Subcutaneous abdominal adipose tissue (tissue), 5 donors: ENCODE results near the gene EFL1.

Experiments
- H3K27ac ChIP-seq: one replicate; pipeline ENCODE4 v1.7.0; 2013; ENCODE audit warnings: low read depth, mild to moderate bottlenecking, inconsistent platforms, low read length, moderate library complexity
- H3K27me3 ChIP-seq, 5 donors: one replicate each; pipeline ENCODE4 v1.7.0; 2013; ENCODE audit warnings: low read length in 5 of 5, inconsistent platforms in 1 of 5; ENCODE audit not compliant: control insufficient read depth in 5 of 5, insufficient read depth in 4 of 5
- H3K36me3 ChIP-seq, 5 donors: one replicate each; pipeline ENCODE4 v1.7.0; 2013; ENCODE audit warnings: low read length in 5 of 5; ENCODE audit not compliant: control insufficient read depth in 5 of 5, insufficient read depth in 5 of 5
- H3K4me1 ChIP-seq, 5 donors: one replicate each; pipeline ENCODE4 v1.7.0; 2013; ENCODE audit warnings: low read length in 5 of 5, mild to moderate bottlenecking in 3 of 5, moderate library complexity in 1 of 5; ENCODE audit not compliant: control insufficient read depth in 5 of 5, insufficient read depth in 5 of 5
- H3K4me3 ChIP-seq, 5 donors: one replicate each; pipeline ENCODE4 v1.7.0; 2013; ENCODE audit warnings: low read length in 5 of 5, low read depth in 1 of 5
- H3K9ac ChIP-seq, 5 donors: one replicate each; pipeline ENCODE4 v1.7.0; 2013; ENCODE audit warnings: low read length in 5 of 5, mild to moderate bottlenecking in 4 of 5, moderate library complexity in 3 of 5
- H3K9me3 ChIP-seq, 5 donors: one replicate each; pipeline ENCODE4 v1.7.0; 2013; ENCODE audit warnings: low read length in 5 of 5; ENCODE audit not compliant: control insufficient read depth in 5 of 5
- donor health status: healthy.
- donor health status: healthy.
- donor health status: healthy.
- donor health status: healthy.
- donor health status: healthy.

Gene EFL1

DNA sequence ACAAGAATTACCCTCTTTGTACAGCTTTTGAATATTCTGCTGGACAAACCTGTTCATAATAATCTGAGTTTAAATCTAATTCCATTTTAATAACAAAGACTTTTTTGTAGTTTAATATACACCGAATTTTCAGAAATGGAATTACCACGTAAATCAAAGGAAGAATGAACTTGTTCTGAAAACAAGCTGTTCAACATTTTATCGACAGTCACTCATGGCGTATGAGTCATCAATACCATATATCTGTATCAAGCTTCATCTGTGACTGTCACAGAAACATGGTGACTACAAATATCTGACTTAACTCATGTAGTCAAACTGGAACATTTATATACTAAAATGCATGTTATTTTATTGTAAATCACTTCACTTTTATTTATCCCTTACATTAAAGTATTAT, 90.0 kb downstream of the EFL1 start:
- H3K4me3 ChIP-seq = no peak overlapping the region
- H3K27ac ChIP-seq = no peak overlapping the region
- H3K27me3 ChIP-seq = no peaks in the 10 kb centered on the region
- no peaks in the 10 kb centered on the region for H3K9me3 ChIP-seq
- peaks cover 0 to 3% (median 0%) of the 10 kb centered on the region in 5 donors for H3K36me3 ChIP-seq
- no peak overlapping the region for H3K9ac ChIP-seq
- no peaks in the 10 kb centered on the region for H3K4me1 ChIP-seq

DNA sequence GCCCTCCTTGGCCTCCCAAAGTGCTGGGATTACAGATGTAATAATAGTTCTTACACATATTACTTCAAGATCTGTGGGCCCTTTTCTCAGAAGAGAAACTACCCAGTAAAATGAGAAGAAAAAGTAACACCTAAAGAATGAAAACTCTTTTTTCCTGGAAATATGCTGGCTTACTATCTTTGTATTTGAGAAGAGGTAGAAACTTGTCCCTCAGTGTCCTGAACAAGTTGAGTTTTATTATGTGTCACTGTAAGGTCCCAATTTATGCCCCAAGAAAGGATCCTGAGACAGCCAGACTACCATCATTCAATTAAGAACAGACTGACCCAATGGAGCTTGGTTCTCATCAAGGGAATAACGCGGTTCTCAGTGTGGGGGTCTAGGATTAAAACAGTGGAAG, 93.8 kb downstream of the EFL1 start:
- Histone ChIP-seq H3K9me3 (no peaks in the 10 kb centered on the region), H3K4me3 (no peak overlapping the region), H3K27ac (no peak overlapping the region), H3K9ac (no peak overlapping the region), H3K4me1 (peaks cover 2 to 11% (median 7%) of the 10 kb centered on the region in 5 donors), H3K36me3 (peaks cover 0 to 5% (median under 1%) of the 10 kb centered on the region in 5 donors), H3K27me3 (no peaks in the 10 kb centered on the region)

DNA sequence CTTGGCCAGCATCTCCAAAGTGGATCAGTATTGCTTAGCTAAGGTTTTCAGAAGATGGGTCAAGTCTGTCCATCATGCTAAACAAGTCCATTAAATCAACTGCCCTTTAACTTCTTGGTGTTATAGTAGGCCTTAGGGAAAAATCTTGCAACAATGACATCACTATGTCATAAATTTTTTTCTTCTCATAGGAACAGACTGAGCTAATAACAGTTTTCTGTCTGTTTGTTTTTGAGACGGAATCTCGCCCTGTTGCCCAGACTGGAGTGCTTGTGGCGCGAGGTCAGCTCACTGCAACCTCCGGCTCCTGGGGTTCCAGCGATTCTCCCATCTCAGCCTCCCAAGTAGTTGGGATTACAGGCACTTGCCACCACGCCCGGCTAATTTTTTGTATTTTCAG, 94.2 kb downstream of the EFL1 start:
- Histone ChIP-seq H3K4me3 (no peak overlapping the region), H3K27me3 (no peaks in the 10 kb centered on the region), H3K36me3 (peaks cover 0 to 9% (median 4%) of the 10 kb centered on the region in 5 donors), H3K9ac (no peak overlapping the region), H3K4me1 (peaks cover 2 to 11% (median 7%) of the 10 kb centered on the region in 5 donors), H3K9me3 (no peaks in the 10 kb centered on the region), H3K27ac (no peak overlapping the region)

- Histone ChIP-seq H3K4me3 (no peak overlapping the region), H3K9ac (no peak overlapping the region), H3K27ac (no peak overlapping the region), H3K4me1 (peaks cover 2 to 11% (median 7%) of the 10 kb centered on the region in 5 donors), H3K36me3 (peaks cover 8 to 20% (median 18%) of the 10 kb centered on the region in 5 donors), H3K9me3 (no peaks in the 10 kb centered on the region), H3K27me3 (no peaks in the 10 kb centered on the region)
Measured at GRCh38 chr15:82165948-82166376, 96.6 kb downstream of the EFL1 start.

DNA sequence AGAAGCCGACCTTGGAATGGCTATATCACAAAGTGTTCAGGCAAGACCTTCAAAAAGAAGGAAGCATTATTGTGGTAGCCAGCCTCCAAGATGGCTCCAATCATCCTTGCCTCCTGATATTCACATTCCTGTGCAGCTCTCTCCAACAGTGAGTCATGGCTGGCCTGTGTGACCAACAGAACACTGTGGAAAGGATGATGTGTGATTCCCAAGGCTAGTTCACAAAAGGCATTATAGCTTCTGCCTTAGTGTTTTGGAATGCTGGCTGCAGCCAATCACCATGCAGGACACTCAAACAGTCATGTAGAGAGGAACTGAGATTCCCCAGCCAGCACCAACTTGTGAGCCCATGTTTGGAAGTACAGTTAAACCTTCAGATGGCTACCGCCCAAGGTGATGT, 102.6 kb downstream of the EFL1 start:
- Histone ChIP-seq H3K4me1 (peaks cover 0 to 3% (median 0%) of the 10 kb centered on the region in 5 donors), H3K4me3 (no peak overlapping the region), H3K36me3 (peaks cover 8 to 37% (median 29%) of the 10 kb centered on the region in 5 donors), H3K27me3 (no peaks in the 10 kb centered on the region), H3K9ac (no peak overlapping the region), H3K27ac (no peak overlapping the region), H3K9me3 (no peaks in the 10 kb centered on the region)

GRCh38 chr15:82158811-82159210, 103.7 kb downstream of the EFL1 start:
- H3K36me3 ChIP-seq = peaks cover 8 to 39% (median 30%) of the 10 kb centered on the region in 5 donors
- no peak overlapping the region for H3K27ac ChIP-seq
- no peaks in the 10 kb centered on the region for H3K27me3 ChIP-seq
- no peak overlapping the region for H3K4me3 ChIP-seq
- H3K4me1 ChIP-seq = peaks cover 0 to 3% (median 0%) of the 10 kb centered on the region in 5 donors
- no peak overlapping the region for H3K9ac ChIP-seq
- no peaks in the 10 kb centered on the region for H3K9me3 ChIP-seq

DNA sequence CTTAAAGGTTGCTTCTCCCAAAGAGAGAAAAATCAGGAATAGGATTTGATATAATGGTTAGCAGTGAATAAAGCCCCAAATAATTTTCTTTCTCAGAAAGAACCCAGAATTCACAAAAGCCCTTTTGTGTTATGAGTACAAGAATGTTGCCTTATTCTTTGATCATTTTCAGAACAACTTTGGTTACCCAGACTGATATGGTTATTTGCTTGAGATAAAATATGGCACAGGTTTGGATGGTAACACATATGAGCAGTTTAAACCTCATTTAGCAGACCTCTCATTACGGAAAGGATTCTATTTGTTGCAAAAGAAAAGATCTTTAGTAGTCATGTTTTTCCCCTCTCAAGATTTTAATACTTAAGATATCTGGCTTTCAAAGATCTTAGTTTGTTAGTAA, 111.9 kb downstream of the EFL1 start:
- H3K27ac ChIP-seq = no peak overlapping the region
- no peaks in the 10 kb centered on the region for H3K4me1 ChIP-seq
- H3K9me3 ChIP-seq = no peaks in the 10 kb centered on the region
- H3K4me3 ChIP-seq = no peak overlapping the region
- H3K27me3 ChIP-seq = no peaks in the 10 kb centered on the region
- peaks cover 12 to 15% (median 14%) of the 10 kb centered on the region in 5 donors for H3K36me3 ChIP-seq
- H3K9ac ChIP-seq = no peak overlapping the region

GRCh38 chr15:82146990-82147461, 115.5 kb downstream of the EFL1 start:
- Histone ChIP-seq H3K27ac (no peak overlapping the region), H3K27me3 (no peaks in the 10 kb centered on the region), H3K9ac (no peak overlapping the region), H3K36me3 (peaks cover 6 to 18% (median 12%) of the 10 kb centered on the region in 5 donors), H3K9me3 (no peaks in the 10 kb centered on the region), H3K4me1 (no peaks in the 10 kb centered on the region), H3K4me3 (no peak overlapping the region)

DNA sequence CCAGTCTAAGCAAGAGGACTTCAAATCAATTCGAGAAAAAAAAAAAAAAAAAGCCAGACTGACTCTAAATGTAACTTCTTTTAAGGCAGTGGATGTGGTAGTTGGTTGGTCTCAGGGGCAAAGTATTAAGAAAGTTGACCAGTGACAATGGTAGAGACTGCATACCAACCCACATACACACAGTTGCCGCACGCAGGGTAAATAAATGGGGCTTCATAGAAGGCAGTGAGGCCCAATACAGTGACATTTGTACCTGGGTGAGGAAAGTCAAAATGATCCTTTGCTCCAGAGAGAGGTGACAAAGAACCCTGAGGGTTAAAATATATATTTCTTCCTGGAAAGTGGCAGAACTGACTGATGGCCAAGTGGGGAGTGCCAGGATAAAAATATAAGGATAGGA, 116.0 kb downstream of the EFL1 start:
- Histone ChIP-seq H3K27ac (no peak overlapping the region), H3K36me3 (peaks cover 2 to 13% (median 7%) of the 10 kb centered on the region in 5 donors), H3K4me1 (no peaks in the 10 kb centered on the region), H3K4me3 (no peak overlapping the region), H3K9ac (no peak overlapping the region), H3K27me3 (no peaks in the 10 kb centered on the region), H3K9me3 (no peaks in the 10 kb centered on the region)

DNA sequence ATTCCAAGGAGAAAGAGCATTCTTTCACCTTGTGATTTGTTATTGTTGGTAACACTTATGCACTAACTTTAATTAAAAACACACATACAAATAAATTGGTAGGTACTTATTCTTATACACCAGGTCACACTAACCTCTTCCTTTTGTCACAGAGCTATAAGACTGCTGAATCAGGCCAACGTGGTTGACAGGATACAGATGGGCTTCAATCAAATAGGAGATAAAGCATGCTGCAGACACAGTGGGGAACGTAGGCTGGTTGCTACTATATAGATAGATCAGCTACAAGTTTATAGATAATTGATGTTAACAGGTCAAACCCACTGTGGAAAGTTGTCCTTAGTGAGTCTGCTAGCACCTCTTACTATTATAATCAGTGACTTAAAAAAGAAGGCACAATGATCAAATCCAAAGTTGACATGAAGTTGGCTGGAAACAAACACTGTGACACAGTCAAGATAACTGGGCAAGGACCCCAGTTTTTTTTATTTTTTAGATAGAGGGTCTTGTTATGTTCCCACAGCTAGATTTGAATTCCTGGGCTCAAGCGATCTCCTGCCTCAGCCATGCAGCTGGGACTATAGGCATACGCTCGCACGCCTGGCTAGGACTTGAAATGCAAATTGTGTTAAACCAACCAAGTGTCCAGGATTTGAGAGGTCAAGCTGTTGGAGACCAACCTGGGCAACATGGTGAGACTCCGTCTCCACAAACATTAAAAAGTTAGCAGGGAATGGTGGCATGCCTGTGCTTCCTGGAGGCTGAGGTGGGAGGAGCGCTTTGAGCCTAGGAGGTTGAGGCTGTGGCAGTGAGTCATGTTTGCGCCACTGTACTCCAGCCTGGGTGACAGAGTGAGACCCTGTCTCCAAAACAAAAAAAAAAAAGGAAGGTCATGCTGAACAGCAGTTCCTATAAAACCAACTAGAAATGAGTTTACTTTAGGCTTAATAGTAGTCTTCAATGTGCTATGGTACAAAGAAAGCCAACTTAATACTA, 118.8 kb downstream of the EFL1 start:
- Histone ChIP-seq H3K27me3 (no peaks in the 10 kb centered on the region), H3K4me3 (no peak overlapping the region), H3K27ac (no peak overlapping the region), H3K9ac (no peak overlapping the region), H3K9me3 (no peaks in the 10 kb centered on the region), H3K36me3 (peaks cover 0 to 6% (median 0%) of the 10 kb centered on the region in 5 donors), H3K4me1 (peaks cover 0 to 7% (median 5%) of the 10 kb centered on the region in 5 donors)
